Stimulated activated memory B cell treated with anti-CD40 and anti-IgM and Interleukin-4, amounts not matched to agents 10 μg/mL and 1 μg/mL and 100 μg/mL, for 72 hours (primary cell): ENCODE measurements around the gene MTIF3.
A peak's percentile ranks its signal among the peaks of the same experiment; 100 is the strongest.

Experiments used
- ATAC-seq: fragments of 150-1000 bp; cut with Tn5 transposase; 2 replicates; pipeline ENCODE4 v1.10.0; 2021
- H3K27ac Mint-ChIP-seq: one replicate; pipeline ENCODE4 v1.8.0; 2022; ENCODE audit warnings: mild to moderate bottlenecking, mixed read lengths
- H3K27me3 Mint-ChIP-seq: one replicate; pipeline ENCODE4 v1.8.0; 2022; ENCODE audit warnings: mixed read lengths
- H3K36me3 Mint-ChIP-seq: one replicate; pipeline ENCODE4 v1.8.0; 2022; ENCODE audit warnings: mixed read lengths
- H3K4me1 Mint-ChIP-seq: one replicate; pipeline ENCODE4 v1.8.0; 2022; ENCODE audit warnings: mixed read lengths
- H3K4me3 Mint-ChIP-seq: one replicate; pipeline ENCODE4 v1.8.0; 2022; ENCODE audit warnings: mild to moderate bottlenecking, moderate library complexity, mixed read lengths
- H3K9me3 Mint-ChIP-seq: one replicate; pipeline ENCODE4 v1.8.0; 2022; ENCODE audit warnings: mixed read lengths

The MTIF3 gene

GRCh38 chr13:27472441-27472840, 22.1 kb upstream of the MTIF3 start:
- Mint-ChIP-seq H3K4me3 (no peak overlapping the region), H3K4me1 (peaks cover 14% of the 10 kb centered on the region), H3K27me3 (no peaks in the 10 kb centered on the region), H3K27ac (no peak overlapping the region), H3K36me3 (no peaks in the 10 kb centered on the region), H3K9me3 (no peaks in the 10 kb centered on the region)
- no peak for ATAC-seq

GRCh38 chr13:27470075-27470820, 19.9 kb upstream of the MTIF3 start:
- Mint-ChIP-seq H3K27me3 (no peaks in the 10 kb centered on the region), H3K4me3 (no peak overlapping the region), H3K27ac (no peak overlapping the region), H3K9me3 (no peaks in the 10 kb centered on the region), H3K36me3 (no peaks in the 10 kb centered on the region), H3K4me1 (peaks cover 6% of the 10 kb centered on the region)
- ATAC-seq = no peak

GRCh38 chr13:27466513-27466912, 16.1 kb upstream of the MTIF3 start:
- Mint-ChIP-seq H3K9me3 (no peaks in the 10 kb centered on the region), H3K36me3 (no peaks in the 10 kb centered on the region), H3K27me3 (no peaks in the 10 kb centered on the region), H3K4me1 (peaks cover 8% of the 10 kb centered on the region), H3K27ac (no peak overlapping the region), H3K4me3 (no peak overlapping the region)
- ATAC-seq = no peak

DNA sequence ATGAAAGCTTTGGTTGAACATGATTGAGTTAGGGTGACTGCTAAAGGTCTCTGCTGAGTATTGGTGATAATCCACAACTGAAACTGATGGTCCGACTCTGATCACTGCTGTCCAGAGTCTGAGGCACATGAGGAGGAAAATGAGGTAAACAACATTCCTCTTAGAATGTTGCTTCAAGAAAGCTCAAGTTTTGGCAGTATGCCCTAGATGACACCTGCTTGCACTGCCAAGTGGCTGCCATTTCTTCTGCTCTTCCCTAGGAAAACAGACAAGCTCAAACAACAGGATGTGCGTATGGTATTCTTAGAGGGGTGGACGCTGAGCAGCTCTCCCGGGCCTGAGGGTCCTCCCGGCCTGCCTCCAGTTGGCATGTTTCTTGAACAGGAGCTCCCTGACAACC, 15.2 kb upstream of the MTIF3 start:
- Mint-ChIP-seq H3K9me3 (no peaks in the 10 kb centered on the region), H3K4me3 (no peak overlapping the region), H3K36me3 (no peaks in the 10 kb centered on the region), H3K27me3 (no peaks in the 10 kb centered on the region), H3K27ac (no peak overlapping the region), H3K4me1 (peaks cover 9% of the 10 kb centered on the region)
- no peak for ATAC-seq

GRCh38 chr13:27463500-27463899, 13.1 kb upstream of the MTIF3 start:
- peaks cover 9% of the 10 kb centered on the region for H3K4me1 Mint-ChIP-seq
- H3K36me3 Mint-ChIP-seq = no peaks in the 10 kb centered on the region
- H3K4me3 Mint-ChIP-seq = no peak overlapping the region
- no peaks in the 10 kb centered on the region for H3K9me3 Mint-ChIP-seq
- no peaks in the 10 kb centered on the region for H3K27me3 Mint-ChIP-seq
- ATAC-seq = peak; percentile 8
- no peak overlapping the region for H3K27ac Mint-ChIP-seq

DNA sequence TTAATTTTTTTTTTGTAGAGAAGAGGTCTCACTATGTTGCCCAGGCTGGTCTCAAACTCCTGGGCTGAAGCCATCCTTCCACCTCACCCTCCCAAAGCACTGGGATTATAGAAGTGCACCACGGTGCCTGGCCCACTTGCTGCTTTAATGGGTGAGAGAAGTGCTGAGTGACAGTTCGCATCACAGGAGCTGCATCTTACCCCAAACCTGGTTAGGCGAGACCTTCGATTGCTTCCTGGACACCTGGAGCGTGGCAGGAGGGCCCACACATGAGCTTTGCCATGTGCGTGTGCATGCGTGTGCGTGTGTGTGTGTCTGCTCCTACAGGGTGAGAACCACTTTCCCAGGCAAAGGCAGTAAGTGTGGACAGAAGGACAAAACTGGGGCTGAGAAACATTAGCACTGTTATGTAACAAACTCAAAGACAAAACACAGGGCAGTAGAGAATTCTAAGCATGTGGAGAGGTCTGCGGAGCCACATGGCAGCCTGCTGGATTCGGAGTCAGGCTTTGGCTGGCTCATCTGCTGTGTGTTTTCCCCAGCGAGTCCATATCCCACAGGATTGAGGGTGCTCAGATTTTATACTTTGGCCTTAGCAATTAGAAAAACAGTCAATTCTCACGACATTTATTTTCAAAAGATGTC, 11.7 kb upstream of the MTIF3 start:
- no peak overlapping the region for H3K4me3 Mint-ChIP-seq
- H3K9me3 Mint-ChIP-seq = no peaks in the 10 kb centered on the region
- ATAC-seq = no peak
- no peaks in the 10 kb centered on the region for H3K36me3 Mint-ChIP-seq
- H3K27me3 Mint-ChIP-seq = no peaks in the 10 kb centered on the region
- H3K27ac Mint-ChIP-seq = no peak overlapping the region
- peaks cover 9% of the 10 kb centered on the region for H3K4me1 Mint-ChIP-seq

DNA sequence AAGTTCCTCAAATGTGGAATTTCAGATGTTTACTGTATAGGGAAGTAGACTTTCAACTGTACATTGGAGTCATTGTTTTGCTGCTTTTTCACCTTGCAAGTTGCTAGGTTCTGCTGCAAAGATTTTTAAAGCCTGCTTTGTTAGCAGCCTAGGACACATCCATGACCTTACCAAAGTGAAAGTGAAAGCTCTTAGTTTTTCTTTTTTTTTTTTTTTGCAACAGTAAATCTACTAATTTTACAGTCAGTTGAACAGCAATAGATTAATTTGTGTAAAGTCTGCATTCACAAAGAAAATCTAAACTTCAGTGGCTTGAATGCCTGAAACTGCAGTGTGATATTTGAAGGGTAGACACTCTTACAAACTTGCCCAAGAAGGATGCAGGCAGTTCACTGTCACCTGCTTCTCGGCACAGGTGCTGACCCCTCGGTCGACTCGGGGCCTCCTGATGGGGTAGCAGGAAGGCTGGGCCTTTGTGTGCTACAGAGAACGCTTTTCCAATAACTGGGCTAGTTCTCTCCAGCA, 5.0 kb upstream of the MTIF3 start:
- ATAC-seq = no peak
- peak overlapping the region; percentile 99 for H3K27ac Mint-ChIP-seq
- no peaks in the 10 kb centered on the region for H3K36me3 Mint-ChIP-seq
- peaks cover 27% of the 10 kb centered on the region for H3K4me1 Mint-ChIP-seq
- H3K9me3 Mint-ChIP-seq = no peaks in the 10 kb centered on the region
- H3K27me3 Mint-ChIP-seq = no peaks in the 10 kb centered on the region
- H3K4me3 Mint-ChIP-seq = peak overlapping the region; percentile 91

- H3K27me3 Mint-ChIP-seq = no peaks in the 10 kb centered on the region
- H3K4me3 Mint-ChIP-seq = peak overlapping the region; percentile 95
- H3K9me3 Mint-ChIP-seq = no peaks in the 10 kb centered on the region
- H3K4me1 Mint-ChIP-seq = peaks cover 54% of the 10 kb centered on the region
- ATAC-seq = no peak
- peaks cover 10% of the 10 kb centered on the region for H3K36me3 Mint-ChIP-seq
- peak overlapping the region; percentile 97 for H3K27ac Mint-ChIP-seq
These were observed 632 bp upstream of the MTIF3 start for GRCh38 chr13:27450921-27451471.

GRCh38 chr13:27449081-27449603, 1.2 kb downstream of the MTIF3 start:
- Mint-ChIP-seq H3K27me3 (no peaks in the 10 kb centered on the region), H3K36me3 (peaks cover 10% of the 10 kb centered on the region), H3K4me1 (peaks cover 49% of the 10 kb centered on the region)

GRCh38 chr13:27448308-27448707, 2.1 kb downstream of the MTIF3 start:
- peak overlapping the region; percentile 97 for H3K27ac Mint-ChIP-seq
- no peaks in the 10 kb centered on the region for H3K9me3 Mint-ChIP-seq
- peaks cover 49% of the 10 kb centered on the region for H3K4me1 Mint-ChIP-seq
- no peak overlapping the region for H3K4me3 Mint-ChIP-seq
- peaks cover 10% of the 10 kb centered on the region for H3K36me3 Mint-ChIP-seq
- no peak for ATAC-seq
- no peaks in the 10 kb centered on the region for H3K27me3 Mint-ChIP-seq

More at GRCh38 chr13:27449081-27449603, 1.2 kb downstream of the MTIF3 start:
- ATAC-seq = no peak
- Mint-ChIP-seq H3K9me3 (no peaks in the 10 kb centered on the region), H3K4me3 (peak overlapping the region; percentile 95), H3K27ac (peak overlapping the region; percentile 97)

- Mint-ChIP-seq H3K36me3 (peaks cover 18% of the 10 kb centered on the region), H3K27me3 (no peaks in the 10 kb centered on the region), H3K4me3 (peak overlapping the region; percentile 61), H3K4me1 (peaks cover 55% of the 10 kb centered on the region), H3K9me3 (no peaks in the 10 kb centered on the region), H3K27ac (peak overlapping the region; percentile 97)
- ATAC-seq = peak; percentile 35
These were observed 3.3 kb downstream of the MTIF3 start for GRCh38 chr13:27446986-27447583.

GRCh38 chr13:27442797-27443196, 7.6 kb downstream of the MTIF3 start:
- Mint-ChIP-seq H3K9me3 (no peaks in the 10 kb centered on the region), H3K4me1 (peaks cover 52% of the 10 kb centered on the region), H3K4me3 (peak overlapping the region; percentile 40), H3K27me3 (no peaks in the 10 kb centered on the region), H3K36me3 (peaks cover 42% of the 10 kb centered on the region), H3K27ac (peak overlapping the region; percentile 68)
- no peak for ATAC-seq

- H3K4me3 Mint-ChIP-seq = peak overlapping the region; percentile 40
- H3K4me1 Mint-ChIP-seq = peaks cover 52% of the 10 kb centered on the region
- ATAC-seq = no peak
- H3K27me3 Mint-ChIP-seq = no peaks in the 10 kb centered on the region
- H3K27ac Mint-ChIP-seq = peak overlapping the region; percentile 68
- peaks cover 49% of the 10 kb centered on the region for H3K36me3 Mint-ChIP-seq
- no peaks in the 10 kb centered on the region for H3K9me3 Mint-ChIP-seq
These were observed 8.2 kb downstream of the MTIF3 start for GRCh38 chr13:27442071-27442647.

- Mint-ChIP-seq H3K9me3 (no peaks in the 10 kb centered on the region), H3K27me3 (no peaks in the 10 kb centered on the region), H3K4me1 (peaks cover 39% of the 10 kb centered on the region), H3K27ac (peak overlapping the region; percentile 68), H3K36me3 (peaks cover 54% of the 10 kb centered on the region), H3K4me3 (no peak overlapping the region)
- no peak for ATAC-seq
These were observed 10.0 kb downstream of the MTIF3 start for GRCh38 chr13:27440408-27440807.

DNA sequence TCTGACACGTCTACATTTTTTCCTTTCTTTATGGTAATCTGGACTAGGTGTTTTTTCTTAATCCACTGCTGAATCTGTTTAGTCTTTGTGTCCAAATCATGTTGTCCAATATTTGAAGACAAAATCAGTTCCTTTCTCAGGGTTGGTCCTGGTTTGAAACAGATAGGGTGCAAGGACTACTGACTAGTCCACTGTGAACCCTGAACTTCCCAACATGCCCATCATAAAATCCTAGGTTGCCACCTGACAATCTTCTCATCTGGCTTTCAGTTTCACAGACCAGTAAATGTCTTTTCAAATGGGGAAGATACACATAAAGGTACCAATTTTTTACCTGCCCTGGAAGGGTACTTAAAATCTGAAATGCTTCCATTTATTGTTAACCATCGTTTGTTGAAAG, 13.2 kb downstream of the MTIF3 start:
- Mint-ChIP-seq H3K36me3 (peaks cover 67% of the 10 kb centered on the region), H3K27me3 (no peaks in the 10 kb centered on the region), H3K4me1 (peaks cover 30% of the 10 kb centered on the region), H3K9me3 (no peaks in the 10 kb centered on the region), H3K4me3 (no peak overlapping the region), H3K27ac (peak overlapping the region; percentile 31)
- ATAC-seq = no peak
